ENCODE measurements around the gene SIRT2. TPM values are rescaled to one million over a fixed set of nuclear protein-coding genes. Genes with fewer than 3 reads are reported as not detected.

SIRT2 gene
- total and polyA plus RNA-seq, 2 of the 13 experiments (the other 11 are each of a cell fraction or from before 2014, with no cell fraction given) = 22.3 to 26.1 TPM

GRCh38 chr19:38930776-38931520 is 31.5 kb upstream of the SIRT2 start, which contains the start of gene MRPS12 (continued):
- TF ChIP-seq PBX2 (CRISPR knock-in tag; IDR thresholded peaks at IDR 0.05) (peak; percentile 53), SAP130 (CRISPR knock-in tag; IDR thresholded peaks at IDR 0.05; ENCODE audit: low read depth) (peak; percentile 88), ZNF503 (CRISPR knock-in tag; IDR thresholded peaks at IDR 0.05) (no peak), RELA (CRISPR knock-in tag; IDR thresholded peaks at IDR 0.05) (no peak), ZHX2 (IDR thresholded peaks at IDR 0.05; ENCODE audit: low read depth) (no peak), ZHX2 (CRISPR knock-in tag; IDR thresholded peaks at IDR 0.05; ENCODE audit: borderline replicate concordance) (no peak), ZNF597 (CRISPR knock-in tag; IDR thresholded peaks at IDR 0.05) (no peak), CAMTA2 (CRISPR knock-in tag; IDR thresholded peaks at IDR 0.05; ENCODE audit: borderline replicate concordance) (no peak), USF2 (IDR thresholded peaks at IDR 0.05; ENCODE audit: low read depth, low read length) (peak; percentile 33; the same call in 1 of the 2 replicates), USF2 (CRISPR knock-in tag; IDR thresholded peaks at IDR 0.05; ENCODE audit: borderline replicate concordance) (no peak), ZNF670 (CRISPR knock-in tag; IDR thresholded peaks at IDR 0.05; ENCODE audit: borderline replicate concordance) (no peak), ATF7 (IDR thresholded peaks at IDR 0.05) (no peak), ATF7 (CRISPR knock-in tag; IDR thresholded peaks at IDR 0.05) (no peak), MXI1 (IDR thresholded peaks at IDR 0.05; ENCODE audit: borderline replicate concordance, low read depth, low read length) (peak; percentile 84; the same call in 1 of the 3 replicates), ZNF333 (CRISPR knock-in tag; IDR thresholded peaks at IDR 0.05; ENCODE audit: borderline replicate concordance) (peak; percentile 53; the same call in 1 of the 2 replicates), KAT8 (CRISPR knock-in tag; IDR thresholded peaks at IDR 0.05) (peak; percentile 44; the same call in 1 of the 2 replicates), PPARG (CRISPR knock-in tag; conservative IDR thresholded peaks at IDR 0.05) (0 out of 2 replicates have a peak, but pooled peaks have one; percentile 2)

All from HepG2 (cell line).